Adrenal gland (tissue), 12 donors: ENCODE measurements around the gene FBXW5. TPM values are rescaled to one million over a fixed set of nuclear protein-coding genes. Genes with fewer than 3 reads are reported as not detected.

Experiments used
- DNase-seq, 7 donors: peaks; one replicate each; pipeline ENCODE4 v3.0.0-alpha.2; 2019 to 2020
- H3K27ac ChIP-seq, 5 donors: fragments of 200-600 bp; sonication (generic) in 4 of 5; 1 replicate in 3 of 5; 2 replicates in 2 of 5; pipeline versions ENCODE4 v1.5.1 to v1.8.0; 2016 to 2020; ENCODE audit warnings: mild to moderate bottlenecking in 1 of 5
- H3K27me3 ChIP-seq: fragments of 200-600 bp; 2 replicates; pipeline ENCODE4 v1.8.0; 2021
- H3K36me3 ChIP-seq, 2 donors: fragments of 200-600 bp; replicated peaks in 1 of 2; 1 replicate in 1 of 2; 2 replicates in 1 of 2; pipeline versions ENCODE4 v1.5.1 to v1.8.0; 2018 to 2022
- H3K4me1 ChIP-seq, 2 donors: fragments of 200-600 bp; replicated peaks in 1 of 2; 1 replicate in 1 of 2; 2 replicates in 1 of 2; pipeline versions ENCODE4 v1.5.1 to v1.8.0; 2018 to 2021
- H3K4me3 ChIP-seq, 4 donors: fragments of 200-600 bp; sonication (generic) in 3 of 4; one replicate each; pipeline ENCODE4 v1.5.1; 2016 to 2018
- H3K9me3 ChIP-seq, 3 donors: fragments of 200-600 bp; sonication (generic) in 1 of 3; replicated peaks in 1 of 3; 1 replicate in 2 of 3; 2 replicates in 1 of 3; pipeline versions ENCODE4 v1.5.1 to v1.8.0; 2016 to 2021
- CTCF ChIP-seq, 6 experiments: fragments of 450-650 bp in 4 of 6; fragments of 200-600 bp in 2 of 6; sonication (generic) in 1 of 6; IDR thresholded peaks; 1 replicate in 5 of 6; 2 replicates in 1 of 6; pipeline versions ENCODE4 v1.5.1 to v1.8.0; 2016 to 2021; ENCODE audit warnings: antibody characterized with exemption in 6 of 6, mild to moderate bottlenecking in 2 of 6, moderate library complexity in 1 of 6
- POLR2A ChIP-seq, 2 donors: fragments of 450-650 bp; IDR thresholded peaks; one replicate each; pipeline ENCODE4 v1.6.1; 2017; ENCODE audit warnings: antibody characterized with exemption in 2 of 2, mild to moderate bottlenecking in 2 of 2, moderate library complexity in 1 of 2
- WGBS, 4 donors: extraction: QIAGEN DNeasy Blood & Tissue Kit in 2 of 4; methylation state at CpG; one replicate each; pipeline versions ENCODE4 v1.1.5 to v1.1.7; 2013 to 2017; 5-methylcytosine and 5-hydroxymethylcytosine counted together
- intact Hi-C, 2 donors: fragments of 100-400 bp; cut with DNase I; formaldehyde crosslinking; loops; one replicate each; pipeline versions ENCODE4 v1.14.1 to v1.15.0; 2022 to 2023
- polyA plus RNA-seq, 3 donors: library from polyadenylated mRNA; stranded (reverse); fragments of 200-250 nt in 2 of 3; fragments of 350-450 nt in 1 of 3; fragmentation: Illumina TruSeq in 1 of 3; extraction: RNeasy Lipid Tissue Mini Kit (QIAGEN cat#74804) in 1 of 3; gene quantifications; one replicate each; pipeline ENCODE4 v1.2.3, GENCODE V29; 2013 to 2014
- total RNA-seq, 9 donors: library from RNA; depleted of rRNA in 4 of 9; stranded (reverse); fragments of >200 nt in 4 of 9; fragments of 120-200 nt in 1 of 9; fragmentation: NEBNext Ultra II Directional in 1 of 9; extraction: Animal tissue kit (Norgen Biotek cat#: 25700) in 1 of 9; gene quantifications; one replicate each; pipeline versions ENCODE4 v1.1.0 to v1.2.4, GENCODE V29; 2013 to 2023
- donor health status: healthy with polysubstance abuse.
- donor health status: Bipolar disorder and iron deficiency.
- donor health status: DM: yes; HTN: yes; CAD: no.
- donor health status: DM: no; HTN: no; CAD: no.
- donor health status: DM: no; HTN: no; CAD: no.
- donor health status: DM: yes; HTN: yes; CAD: no.

Gene FBXW5
- total and polyA plus RNA-seq, 12 donors = 19.2 to 257 (median 139) TPM

GRCh38 chr9:136965771-136966484, 21.4 kb upstream of the FBXW5 start:
- Histone ChIP-seq H3K9me3 (no peaks in the 10 kb centered on the region), H3K36me3 (no peaks in the 10 kb centered on the region), H3K27me3 (no peaks in the 10 kb centered on the region), H3K27ac (no peak overlapping the region), H3K4me1 (peaks cover 0 to 8% of the 10 kb centered on the region in 2 donors), H3K4me3 (peak overlapping the region in 1 of 4 donors; percentile 28)
- 13 to 20% (median 18%) methylated on average over 19 to 23 of the region's 23 CpGs for WGBS, 4 donors
- DNase-seq = peak in 6 of 7 donors; percentile 62 to 83 (median 68)
- intact Hi-C loops = no loop called here
- TF ChIP-seq CTCF (IDR thresholded peaks at IDR 0.05) (no peak), POLR2A (IDR thresholded peaks at IDR 0.05) (no peak)

DNA sequence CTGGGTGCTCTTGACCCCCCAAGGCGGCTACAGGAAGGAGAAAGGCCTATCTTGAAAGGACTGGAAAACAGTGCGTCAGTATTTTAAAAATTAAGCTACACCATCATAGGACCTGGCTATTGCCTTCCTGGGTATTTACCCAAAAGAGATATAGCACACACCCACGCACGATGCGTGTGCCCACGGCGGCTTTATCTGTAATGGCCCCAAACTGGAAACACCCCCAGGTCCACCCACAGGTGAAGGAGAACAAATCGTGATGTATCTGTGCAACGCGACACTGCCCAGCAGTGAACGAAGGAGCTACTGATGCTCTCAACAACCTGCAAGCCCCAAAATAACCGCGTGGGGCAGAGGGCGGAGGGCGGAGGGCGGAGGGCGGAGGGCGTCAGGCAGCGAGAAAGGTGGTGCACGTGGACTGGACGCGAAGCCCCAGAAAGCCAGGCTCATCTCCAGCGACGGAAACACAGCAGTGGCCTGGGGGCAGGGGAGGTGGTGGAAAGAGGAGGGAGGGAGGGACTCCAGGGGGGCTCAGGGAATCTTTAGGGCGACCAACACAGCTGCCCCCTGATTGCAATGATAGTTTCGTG, 20.4 kb upstream of the FBXW5 start:
- TF ChIP-seq POLR2A (IDR thresholded peaks at IDR 0.05) = no peak
- TF ChIP-seq CTCF (IDR thresholded peaks at IDR 0.05) = no peak
- Histone ChIP-seq H3K27me3 (no peaks in the 10 kb centered on the region), H3K27ac (no peak overlapping the region), H3K9me3 (no peaks in the 10 kb centered on the region), H3K4me1 (peaks cover 0 to 8% of the 10 kb centered on the region in 2 donors), H3K36me3 (no peaks in the 10 kb centered on the region), H3K4me3 (no peak overlapping the region)
- 85 to 92% (median 88%) methylated on average over 26 of the region's 26 CpGs for WGBS, 4 donors
- no peak for DNase-seq
- intact Hi-C loops = no loop called here

GRCh38 chr9:136964171-136964689, 19.7 kb upstream of the FBXW5 start:
- Histone ChIP-seq H3K27me3 (no peaks in the 10 kb centered on the region), H3K4me3 (no peak overlapping the region), H3K36me3 (no peaks in the 10 kb centered on the region), H3K4me1 (peaks cover 0 to 8% of the 10 kb centered on the region in 2 donors), H3K9me3 (no peaks in the 10 kb centered on the region), H3K27ac (peak overlapping the region in 1 of 5 donors; percentile 29)
- no peak for TF ChIP-seq CTCF (IDR thresholded peaks at IDR 0.05)
- TF ChIP-seq POLR2A (IDR thresholded peaks at IDR 0.05) = no peak
- intact Hi-C loops = no loop called here
- WGBS, 4 donors = 70 to 90% (median 79%) methylated on average over 4 to 22 of the region's 22 CpGs
- no peak for DNase-seq

DNA sequence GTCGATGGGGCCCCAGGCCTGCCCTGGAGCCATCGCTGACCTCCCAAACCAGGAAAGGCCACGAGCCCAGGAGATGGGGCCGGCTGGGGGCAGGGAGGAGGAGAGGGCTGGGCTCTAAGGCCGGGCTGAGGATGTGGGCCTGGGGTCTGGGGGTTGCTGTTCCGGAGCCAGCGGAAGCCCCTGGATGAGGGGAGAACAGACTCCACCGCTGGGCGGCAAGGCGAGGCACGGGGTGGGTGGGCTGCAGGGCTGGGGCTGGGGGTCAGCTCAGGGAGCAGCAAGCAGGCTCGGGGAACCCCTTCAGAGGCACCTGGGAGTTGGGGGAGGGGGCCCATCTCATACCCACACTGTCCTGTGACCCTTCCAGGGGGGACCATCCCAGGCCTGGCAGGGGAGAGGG, 19.2 kb upstream of the FBXW5 start:
- intact Hi-C loops = no loop called here
- H3K36me3 ChIP-seq = no peaks in the 10 kb centered on the region
- no peak for DNase-seq
- H3K27ac ChIP-seq = peak overlapping the region in 1 of 5 donors; percentile 29
- no peaks in the 10 kb centered on the region for H3K9me3 ChIP-seq
- 83 to 100% (median 91%) methylated on average over 1 to 12 of the region's 12 CpGs for WGBS, 4 donors
- no peaks in the 10 kb centered on the region for H3K27me3 ChIP-seq
- H3K4me1 ChIP-seq = peaks cover 0 to 8% of the 10 kb centered on the region in 2 donors
- no peak for TF ChIP-seq POLR2A (IDR thresholded peaks at IDR 0.05)
- TF ChIP-seq CTCF (IDR thresholded peaks at IDR 0.05) = no peak
- no peak overlapping the region for H3K4me3 ChIP-seq
